Gastroesophageal sphincter (tissue), 4 donors: Measurements from ENCODE around the gene GALNT10. TPM values are rescaled to one million over a fixed set of nuclear protein-coding genes. Genes with fewer than 3 reads are reported as not detected.

Source experiments
- ATAC-seq: fragments of 150-250 bp; one replicate; pipeline ENCODE4 v1.9.1; 2016; ENCODE audit warnings: mild to moderate bottlenecking, moderate library complexity
- H3K27ac ChIP-seq, 4 donors: fragments of 200-600 bp; sonication (generic) in 3 of 4; 1 replicate in 3 of 4; 2 replicates in 1 of 4; pipeline ENCODE4 v1.5.1; 2016 to 2019
- H3K27me3 ChIP-seq: fragments of 200-600 bp; sonication (generic); one replicate; pipeline ENCODE4 v1.5.1; 2019
- H3K36me3 ChIP-seq, 2 donors: fragments of 200-600 bp; sonication (generic); one replicate each; pipeline ENCODE4 v1.5.1; 2019; ENCODE audit warnings: control low read depth in 1 of 2
- H3K4me1 ChIP-seq, 3 donors: fragments of 200-600 bp; sonication (generic); 1 replicate in 2 of 3; 2 replicates in 1 of 3; pipeline ENCODE4 v1.5.1; 2016 to 2019; ENCODE audit warnings: control low read depth in 2 of 3
- H3K4me3 ChIP-seq, 2 donors: fragments of 200-600 bp; sonication (generic); one replicate each; pipeline ENCODE4 v1.5.1; 2019; ENCODE audit warnings: mild to moderate bottlenecking in 1 of 2, moderate library complexity in 1 of 2
- H3K9me3 ChIP-seq, 3 donors: fragments of 200-600 bp; sonication (generic); one replicate each; pipeline ENCODE4 v1.5.1; 2017 to 2019; ENCODE audit warnings: control low read depth in 2 of 3
- EP300 ChIP-seq: sonication (generic); formaldehyde crosslinking; IDR thresholded peaks from one replicate; pipeline ENCODE4 v1.6.1; 2017; ENCODE audit warnings: antibody characterized with exemption, mild to moderate bottlenecking
- POLR2A ChIP-seq, 2 donors: fragments of 450-650 bp; IDR thresholded peaks; one replicate each; pipeline ENCODE4 v1.6.1; 2017; ENCODE audit warnings: antibody characterized with exemption in 2 of 2, mild to moderate bottlenecking in 2 of 2, moderate library complexity in 1 of 2
- POLR2AphosphoS5 ChIP-seq: sonication (generic); formaldehyde crosslinking; IDR thresholded peaks from one replicate; pipeline ENCODE4 v1.6.1; 2017; ENCODE audit warnings: antibody characterized with exemption
- WGBS, 2 donors: methylation state at CpG; one replicate each; pipeline ENCODE4 v1.1.5; 2018; ENCODE audit warnings: low coverage in 1 of 2; 5-methylcytosine and 5-hydroxymethylcytosine counted together
- total RNA-seq, 4 donors: library from RNA; depleted of rRNA; stranded (reverse); fragments of >200 nt; gene quantifications; one replicate each; pipeline ENCODE4 v1.1.0, GENCODE V29; 2016
- TF ChIP-seq, protein P1 (sequence below), 4 experiments: fragments of 200-600 bp in 2 of 4; fragments of 450-650 bp in 2 of 4; sonication (generic) in 1 of 4; IDR thresholded peaks; one replicate each; pipeline ENCODE4 v1.5.1; 2017 to 2019; ENCODE audit warnings: antibody characterized with exemption in 4 of 4, mild to moderate bottlenecking in 2 of 4, moderate library complexity in 2 of 4

GALNT10 gene
- total RNA-seq, 4 donors from 2014 or later, result 19.1 to 49.1 (median 34.0) TPM

GRCh38 chr5:154320224-154321089 is 129.9 kb downstream of the GALNT10 start:
- TF ChIP-seq POLR2A (IDR thresholded peaks at IDR 0.05), result no peak
- TF ChIP-seq EP300, result no peak
- TF ChIP-seq, protein P1, sequence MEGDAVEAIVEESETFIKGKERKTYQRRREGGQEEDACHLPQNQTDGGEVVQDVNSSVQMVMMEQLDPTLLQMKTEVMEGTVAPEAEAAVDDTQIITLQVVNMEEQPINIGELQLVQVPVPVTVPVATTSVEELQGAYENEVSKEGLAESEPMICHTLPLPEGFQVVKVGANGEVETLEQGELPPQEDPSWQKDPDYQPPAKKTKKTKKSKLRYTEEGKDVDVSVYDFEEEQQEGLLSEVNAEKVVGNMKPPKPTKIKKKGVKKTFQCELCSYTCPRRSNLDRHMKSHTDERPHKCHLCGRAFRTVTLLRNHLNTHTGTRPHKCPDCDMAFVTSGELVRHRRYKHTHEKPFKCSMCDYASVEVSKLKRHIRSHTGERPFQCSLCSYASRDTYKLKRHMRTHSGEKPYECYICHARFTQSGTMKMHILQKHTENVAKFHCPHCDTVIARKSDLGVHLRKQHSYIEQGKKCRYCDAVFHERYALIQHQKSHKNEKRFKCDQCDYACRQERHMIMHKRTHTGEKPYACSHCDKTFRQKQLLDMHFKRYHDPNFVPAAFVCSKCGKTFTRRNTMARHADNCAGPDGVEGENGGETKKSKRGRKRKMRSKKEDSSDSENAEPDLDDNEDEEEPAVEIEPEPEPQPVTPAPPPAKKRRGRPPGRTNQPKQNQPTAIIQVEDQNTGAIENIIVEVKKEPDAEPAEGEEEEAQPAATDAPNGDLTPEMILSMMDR (IDR thresholded peaks at IDR 0.05), result no peak
- TF ChIP-seq POLR2AphosphoS5, result no peak
- ATAC-seq, result no peak
- H3K27me3 ChIP-seq, result no peaks in the 10 kb centered on the region
- no peak overlapping the region for H3K4me3 ChIP-seq
- no peaks in the 10 kb centered on the region for H3K9me3 ChIP-seq
- peaks cover 0 to 9% of the 10 kb centered on the region in 2 donors for H3K36me3 ChIP-seq
- 33 to 51% methylated on average over 1 to 6 of the region's 6 CpGs for WGBS, 2 donors
- H3K4me1 ChIP-seq, result peaks cover 0 to 5% (median 0%) of the 10 kb centered on the region in 3 donors
- peak overlapping the region in 1 of 4 donors; percentile 11 for H3K27ac ChIP-seq

- TF ChIP-seq POLR2AphosphoS5, result no peak
- TF ChIP-seq, protein P1 (IDR thresholded peaks at IDR 0.05), result no peak
- no peak for TF ChIP-seq POLR2A (IDR thresholded peaks at IDR 0.05)
- TF ChIP-seq EP300, result no peak
Measured at GRCh38 chr5:154321546-154321945, 131.0 kb downstream of the GALNT10 start.

DNA sequence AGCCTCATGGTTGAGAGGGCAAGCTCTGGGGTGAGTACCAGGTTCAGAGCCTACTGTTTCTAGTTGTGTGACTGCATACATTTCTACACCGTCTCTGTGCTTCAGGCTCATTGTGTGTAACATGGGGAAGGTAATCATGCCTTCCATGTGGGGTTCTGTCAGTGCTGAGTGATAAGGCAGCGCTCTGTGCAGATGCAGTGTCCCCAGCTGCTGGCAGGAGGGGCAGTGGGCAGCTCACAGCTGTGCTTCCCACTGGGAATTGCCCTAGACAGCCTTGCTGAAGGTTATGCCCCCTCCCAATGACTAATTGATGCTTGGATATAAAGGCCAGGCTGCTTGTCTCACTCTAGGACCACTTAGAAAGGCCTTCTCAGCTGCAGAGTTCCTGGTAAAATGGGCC is 133.5 kb downstream of the GALNT10 start:
- no peak for ATAC-seq
- H3K4me3 ChIP-seq, result no peak overlapping the region
- no peaks in the 10 kb centered on the region for H3K9me3 ChIP-seq
- H3K4me1 ChIP-seq, result peaks cover 0 to 5% (median 0%) of the 10 kb centered on the region in 3 donors
- H3K27ac ChIP-seq, result no peak overlapping the region
- H3K36me3 ChIP-seq, result peaks cover 0 to 9% of the 10 kb centered on the region in 2 donors
- no peaks in the 10 kb centered on the region for H3K27me3 ChIP-seq
- no peak for TF ChIP-seq POLR2AphosphoS5
- no peak for TF ChIP-seq POLR2A (IDR thresholded peaks at IDR 0.05)
- TF ChIP-seq EP300, result no peak
- TF ChIP-seq, protein P1 (IDR thresholded peaks at IDR 0.05), result no peak
- WGBS, 2 donors, result no CpG with 5 or more reads among the region's 2 CpGs

More at GRCh38 chr5:154321546-154321945, 131.0 kb downstream of the GALNT10 start:
- no peak overlapping the region for H3K27ac ChIP-seq
- WGBS, 2 donors, result 100% methylated on average over 1 to 2 of the region's 3 CpGs
- no peaks in the 10 kb centered on the region for H3K9me3 ChIP-seq
- peaks cover 0 to 9% of the 10 kb centered on the region in 2 donors for H3K36me3 ChIP-seq
- peaks cover 0 to 5% (median 0%) of the 10 kb centered on the region in 3 donors for H3K4me1 ChIP-seq
- H3K27me3 ChIP-seq, result no peaks in the 10 kb centered on the region
- H3K4me3 ChIP-seq, result no peak overlapping the region
- no peak for ATAC-seq

DNA sequence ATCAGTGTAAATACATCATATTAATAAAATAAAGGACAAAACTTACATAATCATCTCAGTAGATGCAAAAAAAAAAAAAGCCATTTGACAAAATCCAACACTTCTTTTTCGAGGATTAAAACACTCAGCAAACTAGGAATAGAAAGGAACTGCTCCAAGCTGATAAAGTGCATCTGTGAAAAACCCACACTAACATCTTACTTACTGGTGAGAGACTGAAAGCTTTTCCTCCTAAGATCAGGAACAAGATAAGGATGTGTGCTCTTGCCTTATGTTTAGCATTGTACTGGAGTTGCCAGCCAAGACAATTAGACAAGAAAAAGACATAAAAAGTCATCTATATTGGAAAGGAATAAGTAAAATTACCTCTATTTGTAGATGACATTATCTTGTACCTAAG is 135.0 kb downstream of the GALNT10 start:
- no peaks in the 10 kb centered on the region for H3K4me1 ChIP-seq
- TF ChIP-seq POLR2A (IDR thresholded peaks at IDR 0.05) (no peak), EP300 (no peak), POLR2AphosphoS5 (no peak)
- TF ChIP-seq, protein P1 (IDR thresholded peaks at IDR 0.05), result no peak
- no peaks in the 10 kb centered on the region for H3K9me3 ChIP-seq
- H3K36me3 ChIP-seq, result peaks cover 0 to 25% of the 10 kb centered on the region in 2 donors
- no peak overlapping the region for H3K4me3 ChIP-seq
- H3K27me3 ChIP-seq, result no peaks in the 10 kb centered on the region
- no peak overlapping the region for H3K27ac ChIP-seq
- WGBS, 2 donors, result 53 to 86% methylated on average over 1 of the region's 1 CpG
- no peak for ATAC-seq
